ENCODE data around the gene MYO7A.

DNA sequence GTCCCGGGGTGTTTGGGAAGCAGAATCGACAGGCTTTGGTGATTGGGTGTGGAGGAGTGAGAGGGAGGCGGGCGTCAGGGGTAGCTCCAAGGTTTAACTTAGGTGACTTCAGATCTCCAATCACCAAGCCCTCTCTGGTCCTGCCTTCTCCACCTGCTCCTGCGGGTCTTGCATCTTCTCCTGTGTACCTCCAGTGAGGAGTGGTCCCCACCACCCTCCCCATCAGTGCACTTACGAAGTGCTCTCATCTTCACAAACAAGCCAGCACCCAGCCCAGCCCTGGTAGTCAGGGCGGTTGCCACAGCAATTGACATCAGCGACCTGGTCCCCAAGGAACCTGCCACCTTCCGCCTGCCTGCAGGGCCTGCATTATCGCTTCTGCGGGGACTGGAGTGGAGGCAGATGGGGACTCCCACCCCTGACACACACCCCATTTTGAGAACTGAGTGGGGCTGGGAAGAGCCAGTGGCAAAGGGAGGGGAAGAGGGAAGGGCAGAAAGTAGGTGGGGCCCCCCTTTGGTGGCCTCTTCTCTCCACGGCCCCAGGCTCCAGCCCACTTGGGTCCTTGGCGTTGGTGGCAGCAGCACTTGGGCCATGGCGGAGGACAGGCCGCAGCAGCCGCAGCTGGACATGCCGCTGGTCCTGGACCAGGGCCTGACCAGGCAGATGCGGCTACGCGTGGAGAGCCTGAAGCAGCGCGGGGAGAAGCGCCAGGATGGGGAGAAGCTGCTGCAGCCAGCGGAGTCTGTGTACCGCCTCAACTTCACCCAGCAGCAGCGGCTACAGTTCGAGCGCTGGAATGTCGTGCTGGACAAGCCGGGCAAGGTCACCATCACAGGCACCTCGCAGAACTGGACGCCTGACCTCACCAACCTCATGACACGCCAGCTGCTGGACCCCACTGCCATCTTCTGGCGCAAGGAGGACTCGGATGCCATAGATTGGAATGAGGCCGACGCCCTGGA lies 25.5 kb upstream of the MYO7A start, which contains the start of gene OMP:
- TF ChIP-seq CTCF (IDR thresholded peaks at IDR 0.05; ENCODE audit: poor library complexity) (no peak), EZH2phosphoT487 (IDR thresholded peaks at IDR 0.05; ENCODE audit: low read depth, severe bottlenecking, unreplicated experiment) (no peak), EZH2 (IDR thresholded peaks at IDR 0.05; ENCODE audit: borderline replicate concordance) (no peak)

All from hepatocyte (in vitro differentiated cells).